HG03520 (cell line): ENCODE data around the gene EPN1.
"Not testable (repeated sequence)": the region's sequence is repeated elsewhere in the genome, so short reads cannot be mapped to it uniquely, and the experiment has no call there.

ENCODE experiments used
- ATAC-seq: cut with Tn5 transposase; IDR thresholded peaks from one replicate; pipeline ENCODE4 v1.9.1; 2021; ENCODE audit warnings: mild to moderate bottlenecking, moderate library complexity; ENCODE audit not compliant: unreplicated experiment

EPN1 gene

GRCh38 chr19:55716531-55716930 is 41.5 kb downstream of the EPN1 start:
- no peak for ATAC-seq

GRCh38 chr19:55717251-55717650 is 42.2 kb downstream of the EPN1 start:
- no peak for ATAC-seq

- not testable (repeated sequence) for ATAC-seq
Observed at GRCh38 chr19:55717879-55718711, 43.1 kb downstream of the EPN1 start.

- no peak for ATAC-seq
Observed at GRCh38 chr19:55720214-55720746, 45.3 kb downstream of the EPN1 start.

- ATAC-seq = no peak
Observed at GRCh38 chr19:55720801-55721200, 45.8 kb downstream of the EPN1 start.

GRCh38 chr19:55723491-55723890 is 48.5 kb downstream of the EPN1 start:
- no peak for ATAC-seq

GRCh38 chr19:55730378-55730777 is 55.4 kb downstream of the EPN1 start:
- ATAC-seq = not testable (repeated sequence)

- no peak for ATAC-seq
Observed at GRCh38 chr19:55738302-55738701, 63.3 kb downstream of the EPN1 start, which contains the start of gene NLRP9. NLRP9 (minus strand) TSS chr19:55738402; CDS start chr19:55738374, 28 bp downstream.

- no peak for ATAC-seq
Observed at GRCh38 chr19:55750715-55751114, 75.7 kb downstream of the EPN1 start.

GRCh38 chr19:55753401-55753800 is 78.4 kb downstream of the EPN1 start:
- no peak for ATAC-seq

- not testable (repeated sequence) for ATAC-seq
Observed at GRCh38 chr19:55756808-55757207, 81.8 kb downstream of the EPN1 start.

GRCh38 chr19:55758797-55759196 is 83.8 kb downstream of the EPN1 start, which contains the start of gene RFPL4A:
RFPL4A (plus strand) TSS chr19:55759097; CDS start chr19:55761801, 2,704 bp downstream.
- not testable (repeated sequence) for ATAC-seq
